HG02798 (cell line): Measurements from ENCODE around the gene LCE6A.

Experiments
- ATAC-seq: cut with Tn5 transposase; IDR thresholded peaks from one replicate; pipeline ENCODE4 v1.9.1; 2021; ENCODE audit warnings: mild to moderate bottlenecking; ENCODE audit not compliant: unreplicated experiment, poor library complexity

Gene LCE6A

DNA sequence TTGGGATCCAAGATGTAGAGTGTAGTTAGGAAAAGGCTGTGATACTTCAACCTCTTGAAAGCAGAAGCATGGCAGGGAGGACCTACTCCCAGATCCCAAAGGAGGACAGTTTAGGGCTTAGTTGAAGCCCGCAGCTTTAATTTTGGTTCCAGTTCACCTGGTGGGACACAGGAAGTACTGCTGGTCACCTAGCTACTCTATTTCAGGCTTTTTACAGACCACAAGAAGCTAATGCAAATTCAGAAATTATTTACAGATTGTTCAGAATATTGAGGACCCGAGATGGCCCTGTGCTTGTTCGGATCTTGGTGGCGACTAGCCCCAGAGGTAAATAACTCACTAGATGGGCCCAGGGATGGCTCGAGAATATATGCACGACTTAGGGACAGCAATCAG, 29.1 kb downstream of the LCE6A start:
- ATAC-seq = peak; percentile 50

DNA sequence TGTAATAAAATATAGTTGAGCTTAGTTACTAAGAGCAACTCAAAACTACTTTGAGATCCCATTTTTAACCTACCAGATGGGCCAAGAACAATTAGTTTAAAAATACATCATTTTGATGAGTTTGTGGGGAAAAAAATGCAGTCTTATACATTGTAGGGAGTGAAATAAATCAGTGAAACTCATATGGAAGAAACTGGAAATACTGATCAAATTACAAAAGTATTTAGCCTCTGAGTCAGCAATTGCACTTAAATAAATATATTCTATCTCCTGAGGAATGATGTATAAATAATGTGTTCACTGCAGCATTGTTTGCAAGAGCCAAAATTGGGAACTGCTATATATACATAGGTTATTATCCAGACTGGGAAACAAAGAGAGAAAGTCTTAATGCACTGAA, 30.8 kb downstream of the LCE6A start:
- no peak for ATAC-seq

DNA sequence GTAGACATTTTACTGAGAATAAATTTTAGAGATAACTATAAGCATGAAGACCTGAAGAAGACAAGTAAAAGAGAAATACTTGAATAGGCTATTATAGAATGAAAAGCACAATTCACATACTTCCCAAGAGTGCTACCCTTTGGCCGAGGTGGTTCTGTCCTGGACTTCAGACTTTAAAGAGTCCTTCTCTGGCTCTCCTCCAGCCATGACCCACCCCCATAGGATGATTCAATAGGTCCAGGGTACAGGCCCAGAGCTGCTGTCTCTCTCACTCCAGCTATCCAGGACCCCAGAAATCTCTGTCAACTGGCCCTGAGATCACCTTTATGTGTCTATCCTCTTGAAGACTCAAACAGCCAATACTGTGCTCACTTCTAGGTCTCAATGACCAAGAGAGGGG, 34.2 kb downstream of the LCE6A start:
- no peak for ATAC-seq

DNA sequence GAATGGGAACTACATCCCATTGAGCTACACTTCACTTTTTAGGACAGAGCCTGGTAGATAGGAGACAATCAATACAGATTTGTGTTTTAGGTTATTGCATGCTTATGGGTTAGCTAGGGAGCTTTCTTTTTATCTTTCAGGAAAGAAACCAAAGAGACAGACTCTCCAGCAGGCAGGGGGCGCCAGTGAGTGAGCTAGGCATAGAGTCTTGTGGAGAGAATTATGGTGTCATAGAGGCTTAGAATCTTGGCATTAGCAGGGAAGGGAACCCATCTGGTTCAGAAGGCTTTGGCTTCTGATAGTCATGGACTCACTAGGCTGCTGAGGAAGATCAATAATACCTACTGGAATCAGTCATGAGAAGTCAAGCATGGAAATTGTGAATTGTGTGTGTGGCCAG, 35.4 kb downstream of the LCE6A start, which contains the start of gene SMCP:
Gene SMCP (plus strand): TSS at position 281 of the 400 bp plus-strand sequence. CDS start 6,101 bp downstream, outside the sequence.
- ATAC-seq = no peak

DNA sequence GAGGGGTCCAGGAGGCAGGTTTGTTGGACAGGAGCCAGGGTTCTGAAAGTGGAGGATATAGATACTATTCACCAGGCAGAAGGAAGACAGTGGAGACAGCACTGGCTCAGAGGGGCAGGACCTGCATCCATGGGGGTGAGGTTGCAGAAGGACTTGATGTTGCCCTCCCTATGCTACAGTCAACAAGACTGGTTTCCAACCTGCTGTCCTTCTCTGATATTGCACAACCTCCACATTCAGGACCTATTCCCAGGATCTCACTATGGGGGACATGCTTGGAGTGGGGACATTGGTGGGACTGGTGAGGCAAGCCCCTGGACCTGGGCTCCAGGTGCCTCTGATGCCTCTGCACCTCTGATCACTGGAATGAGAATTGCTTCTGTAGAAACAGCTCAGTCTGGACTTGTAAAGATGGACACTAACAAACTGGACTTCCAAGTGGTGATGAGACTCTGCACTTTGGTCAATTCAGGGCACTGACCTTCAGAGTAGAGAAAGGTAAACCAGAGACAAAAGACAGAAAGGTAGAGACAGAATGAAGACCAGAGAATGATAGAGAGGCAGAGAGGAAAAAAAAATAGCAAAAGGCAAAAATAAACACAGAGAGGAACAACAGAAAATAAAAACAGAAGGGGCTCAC, 37.0 kb downstream of the LCE6A start:
- ATAC-seq = no peak

DNA sequence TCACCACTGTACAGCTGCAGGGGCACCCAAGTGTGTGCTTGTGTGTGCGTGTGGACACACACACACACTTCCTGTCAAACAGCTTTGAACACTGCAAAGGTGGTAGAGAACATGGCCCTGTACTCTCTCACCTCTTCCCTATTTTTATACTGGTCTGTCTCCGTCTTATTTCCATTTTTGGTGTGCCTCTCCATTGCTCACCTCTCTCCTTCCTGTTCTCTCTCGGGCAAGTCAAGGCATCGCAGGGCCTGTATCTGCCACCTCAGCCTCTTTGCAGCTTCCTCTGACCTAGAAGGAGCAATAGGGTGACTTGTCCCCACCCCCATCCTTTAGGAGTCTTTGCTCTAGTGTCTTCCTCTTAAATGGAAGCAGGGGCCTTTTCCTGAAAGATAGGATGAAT, 37.7 kb downstream of the LCE6A start:
- ATAC-seq = no peak

DNA sequence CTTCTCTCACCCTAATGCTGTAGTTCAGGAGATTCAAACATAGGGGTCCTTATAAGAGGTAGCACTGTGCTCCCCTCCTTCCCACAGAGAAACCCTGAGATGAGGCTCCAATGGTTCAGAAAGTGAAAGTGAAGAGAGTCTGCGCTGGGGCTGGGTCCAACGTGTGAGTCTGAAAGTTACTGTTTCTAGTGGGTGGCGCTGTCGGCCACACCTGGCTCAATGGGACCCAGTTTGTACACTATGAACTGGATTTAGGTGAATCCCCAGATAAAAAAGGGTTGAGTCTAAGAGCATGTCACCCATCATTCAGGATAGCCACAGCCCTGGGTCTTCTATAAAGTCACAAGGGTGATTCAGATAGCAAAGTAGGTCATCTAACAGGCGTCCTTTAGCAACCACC, 38.3 kb downstream of the LCE6A start:
- ATAC-seq = peak; percentile 80

DNA sequence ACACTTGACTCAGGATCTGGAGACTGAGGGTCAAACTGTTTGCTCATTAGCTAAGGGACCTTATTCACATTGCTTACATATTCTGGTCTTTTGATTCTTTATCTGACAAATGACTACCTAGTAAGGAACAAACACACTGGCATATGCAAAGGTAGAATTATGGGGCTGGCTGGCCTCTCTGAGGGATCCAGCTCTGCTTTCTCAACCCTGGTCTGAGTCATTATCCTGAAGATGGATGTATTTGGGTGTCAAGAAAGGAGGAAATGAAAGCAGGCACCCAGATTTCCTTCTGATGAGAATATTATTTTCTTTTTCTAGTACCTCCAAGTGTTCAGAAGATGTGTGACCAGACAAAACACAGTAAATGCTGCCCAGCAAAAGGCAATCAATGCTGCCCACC, 41.4 kb downstream of the LCE6A start:
- ATAC-seq = no peak

DNA sequence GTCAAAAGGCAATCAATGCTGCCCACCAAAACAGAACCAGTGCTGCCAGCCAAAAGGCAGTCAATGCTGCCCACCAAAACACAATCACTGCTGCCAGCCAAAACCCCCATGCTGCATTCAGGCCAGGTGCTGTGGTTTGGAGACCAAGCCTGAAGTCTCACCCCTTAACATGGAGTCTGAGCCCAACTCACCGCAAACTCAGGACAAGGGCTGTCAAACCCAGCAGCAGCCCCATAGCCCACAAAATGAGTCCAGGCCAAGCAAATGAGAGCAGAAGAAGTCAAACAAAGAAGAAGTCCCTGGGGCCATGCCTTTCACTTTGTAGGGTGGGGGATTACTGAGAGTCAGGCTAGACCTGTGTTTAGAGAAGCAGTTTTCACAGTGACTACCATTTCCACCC, 41.9 kb downstream of the LCE6A start:
- ATAC-seq = no peak

DNA sequence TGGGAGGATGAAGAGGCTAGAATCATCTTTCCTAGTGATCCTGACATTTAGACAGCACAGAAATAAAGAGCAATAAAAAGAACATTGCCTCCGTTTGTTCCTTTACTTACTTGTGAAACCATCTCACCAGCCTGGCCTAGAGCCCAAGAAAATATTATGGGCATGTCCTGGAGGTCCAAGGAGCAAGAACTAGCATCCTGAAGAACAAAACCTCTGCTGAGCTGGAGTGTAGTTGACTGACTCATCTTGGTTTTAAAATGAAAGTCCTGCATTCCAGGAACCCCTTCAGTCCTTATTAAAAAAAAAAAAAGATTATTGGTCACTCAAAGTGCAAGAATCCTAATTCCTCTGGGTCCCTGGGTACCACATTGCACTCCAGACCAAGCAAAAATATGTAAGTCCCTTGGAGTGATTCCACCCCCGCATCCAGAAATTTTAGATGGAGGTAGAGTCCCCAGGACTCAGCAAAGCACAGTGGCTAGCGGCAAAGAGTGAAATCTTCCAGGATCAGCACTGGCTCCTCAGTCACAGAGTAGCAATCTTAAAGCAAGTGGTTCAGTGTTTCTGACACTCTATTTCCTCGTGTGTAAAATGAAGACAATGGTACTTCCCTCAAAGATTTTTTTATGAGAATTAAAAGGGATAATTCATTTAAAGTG, 42.4 kb downstream of the LCE6A start:
- ATAC-seq = no peak

DNA sequence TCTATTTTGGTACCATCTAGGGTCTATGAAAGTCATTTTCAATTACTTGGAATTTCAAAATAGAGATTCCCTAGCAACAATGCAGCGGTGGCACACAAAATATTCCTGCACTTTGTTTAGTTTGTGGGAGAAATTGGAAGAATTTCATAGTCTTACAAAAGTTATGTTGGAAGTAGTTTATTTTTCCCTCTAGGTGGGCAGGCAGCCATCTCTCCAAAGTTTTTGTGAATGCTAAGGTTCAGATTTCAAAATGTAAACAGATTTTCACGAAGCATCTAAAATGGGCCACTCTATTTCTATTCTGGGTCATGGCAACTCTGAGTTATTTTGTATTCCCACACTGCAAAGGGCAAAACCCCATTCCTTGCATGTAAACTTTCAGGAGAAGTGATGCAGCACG, 43.4 kb downstream of the LCE6A start:
- no peak for ATAC-seq

DNA sequence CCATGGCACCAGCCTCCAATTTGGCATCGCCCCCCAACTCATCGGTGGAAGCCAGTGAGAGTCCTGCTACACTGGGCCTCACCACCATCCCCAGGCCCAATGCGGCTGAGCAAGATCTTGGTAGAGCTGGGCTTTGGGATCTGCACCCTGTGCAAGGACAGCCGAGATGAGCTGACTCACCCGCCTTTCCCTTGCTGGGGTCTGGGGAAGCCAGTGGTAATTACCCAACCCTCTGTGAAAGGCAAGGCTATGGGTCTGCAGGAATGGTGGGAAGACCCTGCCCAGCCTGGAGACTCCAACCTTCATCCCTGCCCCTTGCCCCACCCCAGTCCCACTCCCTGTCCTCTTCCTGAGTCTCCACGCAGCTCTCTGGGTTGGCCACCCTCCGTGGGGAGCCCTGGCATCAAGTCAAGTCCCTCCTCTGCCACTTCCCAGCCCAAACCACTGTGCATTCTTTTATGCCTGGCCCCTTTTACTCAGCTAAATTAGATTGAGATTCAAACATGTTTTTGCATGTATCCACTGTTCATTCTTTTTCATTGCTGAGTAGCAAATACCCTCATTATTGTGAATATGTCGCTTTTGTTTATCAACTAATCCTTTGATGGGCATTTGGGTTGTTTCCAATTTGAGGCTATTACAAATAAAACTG, 44.2 kb downstream of the LCE6A start:
- no peak for ATAC-seq

DNA sequence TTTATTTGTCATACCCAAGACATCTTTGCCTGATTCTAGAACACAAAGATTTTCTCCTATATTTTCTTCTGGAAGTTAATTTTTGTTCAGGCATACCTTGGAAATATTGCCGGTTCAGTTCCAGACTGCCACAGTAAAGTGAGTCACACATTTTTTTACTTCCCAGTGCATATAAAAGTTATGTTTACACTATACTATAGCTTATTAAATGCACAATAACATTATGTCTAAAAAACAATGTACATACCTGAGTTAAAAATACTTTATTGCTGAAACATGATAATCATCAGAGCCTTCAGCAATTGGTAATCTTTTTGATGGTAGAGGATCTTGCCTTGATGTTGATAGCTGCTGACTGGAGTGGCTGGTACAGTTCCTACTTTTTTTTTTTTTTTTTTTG, 45.5 kb downstream of the LCE6A start:
- no peak for ATAC-seq
